HUDEP-2 (cell line): ENCODE data around the gene TINAGL1.
A peak's percentile ranks its signal among the peaks of the same experiment; 100 is the strongest.

Source experiments
- DNase-seq, 76 experiments: peaks; one replicate each; lab custom pipeline; 2025; ENCODE audit not compliant: unreplicated experiment in 76 of 76; lab: John Stamatoyannopoulos, UW

Gene TINAGL1, protein sequence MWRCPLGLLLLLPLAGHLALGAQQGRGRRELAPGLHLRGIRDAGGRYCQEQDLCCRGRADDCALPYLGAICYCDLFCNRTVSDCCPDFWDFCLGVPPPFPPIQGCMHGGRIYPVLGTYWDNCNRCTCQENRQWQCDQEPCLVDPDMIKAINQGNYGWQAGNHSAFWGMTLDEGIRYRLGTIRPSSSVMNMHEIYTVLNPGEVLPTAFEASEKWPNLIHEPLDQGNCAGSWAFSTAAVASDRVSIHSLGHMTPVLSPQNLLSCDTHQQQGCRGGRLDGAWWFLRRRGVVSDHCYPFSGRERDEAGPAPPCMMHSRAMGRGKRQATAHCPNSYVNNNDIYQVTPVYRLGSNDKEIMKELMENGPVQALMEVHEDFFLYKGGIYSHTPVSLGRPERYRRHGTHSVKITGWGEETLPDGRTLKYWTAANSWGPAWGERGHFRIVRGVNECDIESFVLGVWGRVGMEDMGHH

DNA sequence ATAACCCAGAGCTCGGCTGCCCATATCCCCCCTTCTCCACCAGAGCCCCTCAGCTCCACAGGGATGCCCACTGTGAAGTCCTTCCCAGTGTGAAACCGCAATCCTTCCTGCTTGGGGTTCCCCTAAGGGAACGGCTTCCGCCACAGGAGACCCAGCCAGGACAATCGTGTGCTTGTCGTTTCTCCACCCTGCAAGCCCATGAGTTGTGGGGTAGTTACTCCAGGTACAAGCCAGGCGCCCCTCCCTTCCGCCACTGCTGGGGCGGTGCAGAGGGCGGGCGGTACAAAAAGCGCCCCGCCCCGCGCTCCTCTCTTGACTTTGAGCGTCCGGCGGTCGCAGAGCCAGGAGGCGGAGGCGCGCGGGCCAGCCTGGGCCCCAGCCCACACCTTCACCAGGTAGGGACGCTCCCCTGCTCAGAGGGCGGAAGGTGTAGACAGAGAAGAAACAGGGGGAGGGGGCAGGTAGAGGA lies at the start of gene TINAGL1:
TSS of gene TINAGL1 (plus strand) at position 315 of the 469 bp plus-strand sequence. CDS start 634 bp downstream, outside the sequence.
- peak in 2 of 76 experiments; percentile 9 to 12 for DNase-seq

DNA sequence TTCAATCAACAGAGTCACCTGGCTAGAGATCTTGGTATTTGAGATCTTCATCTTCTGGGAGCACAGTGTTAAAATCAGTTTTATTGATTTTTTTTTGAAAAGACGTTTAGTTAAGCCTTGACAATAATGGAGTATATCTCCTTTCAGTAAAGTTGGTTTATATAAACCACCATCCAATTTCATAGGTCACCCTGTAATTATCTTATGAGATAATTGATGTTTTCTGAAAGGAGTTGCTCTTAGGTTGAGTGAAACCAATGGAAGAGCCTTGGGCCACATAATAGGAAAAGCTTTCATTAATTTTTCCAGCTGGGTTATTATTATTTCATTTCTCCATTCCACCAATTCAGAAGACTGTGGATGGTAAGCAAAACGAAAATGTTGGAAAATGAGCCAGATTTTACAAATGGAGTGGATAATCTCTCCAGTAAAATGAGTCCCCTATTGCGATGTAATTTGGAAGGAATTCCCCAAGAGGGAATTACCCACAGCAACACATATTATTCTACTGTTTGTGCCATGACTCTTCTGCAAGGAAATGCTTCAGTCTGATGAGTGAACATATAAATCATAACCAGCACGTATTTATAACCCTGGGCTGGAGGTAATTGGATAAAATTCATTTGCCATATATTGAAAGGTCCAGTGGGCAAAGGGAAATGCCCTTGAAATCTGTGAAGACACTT lies 46.2 kb upstream of the TINAGL1 start:
- DNase-seq, result no peak

DNA sequence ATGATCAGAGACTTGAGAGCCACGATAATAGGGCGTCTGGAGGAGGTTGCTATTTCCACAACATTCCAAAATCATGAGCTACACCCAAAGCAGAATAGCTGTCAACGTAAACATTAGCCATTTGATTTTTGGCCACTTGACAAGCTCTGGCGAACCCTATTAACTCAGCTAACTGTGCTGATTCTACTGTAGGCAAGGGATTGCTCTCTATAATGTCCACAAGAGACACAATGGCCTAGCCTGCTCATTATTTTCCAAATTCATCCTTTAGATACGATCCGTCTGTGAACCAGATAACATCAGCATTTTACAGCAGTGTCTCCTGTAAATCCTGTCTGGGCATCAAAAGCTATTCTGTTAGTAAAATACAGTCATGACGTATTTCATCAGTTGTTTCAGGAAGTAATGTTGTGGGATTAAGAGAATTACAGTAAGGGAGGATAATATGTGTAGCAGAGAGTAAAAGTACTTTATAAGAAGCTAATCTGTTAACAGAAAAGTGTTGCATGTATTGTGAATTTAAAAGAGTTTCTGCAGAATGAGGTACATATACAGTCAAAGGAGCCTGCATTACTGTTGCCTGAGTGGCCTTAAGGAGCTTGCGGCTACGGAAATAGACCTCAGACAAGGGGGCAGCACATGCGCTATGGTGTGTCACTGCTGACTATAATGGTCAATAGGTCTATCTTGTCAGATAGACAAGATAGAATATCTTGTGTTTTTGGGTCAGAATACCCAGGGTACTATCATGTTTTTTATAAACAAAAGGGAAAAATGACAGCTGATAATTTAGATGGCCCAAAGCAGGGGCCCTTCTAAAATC lies 44.9 kb upstream of the TINAGL1 start:
- no peak for DNase-seq

DNA sequence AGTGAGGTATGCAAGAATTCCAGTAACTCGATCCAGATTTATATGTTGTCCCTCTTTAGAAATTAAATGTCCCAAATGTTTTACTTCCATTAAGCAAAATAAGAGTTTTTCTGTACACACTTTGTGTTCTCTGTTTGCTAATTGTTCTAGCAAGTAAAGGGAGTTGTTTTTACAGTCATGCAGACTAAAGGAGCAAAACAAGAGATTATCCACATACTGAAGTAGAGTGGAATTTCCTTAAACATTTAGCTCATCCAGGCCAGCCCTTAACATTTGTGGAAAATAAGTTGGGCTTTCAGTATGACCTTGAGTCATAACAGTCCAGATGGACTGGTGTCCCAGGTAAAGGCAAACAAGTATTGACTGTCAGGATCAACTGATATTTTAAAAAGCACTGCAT lies 44.1 kb upstream of the TINAGL1 start:
- DNase-seq, result no peak

DNA sequence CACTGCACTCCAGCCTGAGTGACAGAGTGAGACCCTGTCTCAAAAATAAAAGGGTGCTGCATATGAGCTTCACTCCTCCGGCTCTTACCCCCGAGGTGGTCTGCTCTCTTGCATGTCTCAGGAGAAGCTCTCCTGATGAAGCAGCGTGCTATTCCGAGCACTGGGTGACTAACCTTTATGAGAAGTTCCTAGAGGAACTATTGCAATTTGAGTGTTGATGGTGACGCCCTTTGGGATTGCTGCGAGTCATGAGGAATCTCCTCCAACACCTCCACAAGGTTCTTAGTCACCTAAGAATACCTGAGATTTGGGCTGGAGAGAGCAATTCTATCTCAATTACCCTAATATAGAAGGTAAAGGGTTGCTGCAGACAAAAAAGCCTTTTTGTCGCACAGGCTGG lies 40.8 kb upstream of the TINAGL1 start:
- no peak for DNase-seq

DNA sequence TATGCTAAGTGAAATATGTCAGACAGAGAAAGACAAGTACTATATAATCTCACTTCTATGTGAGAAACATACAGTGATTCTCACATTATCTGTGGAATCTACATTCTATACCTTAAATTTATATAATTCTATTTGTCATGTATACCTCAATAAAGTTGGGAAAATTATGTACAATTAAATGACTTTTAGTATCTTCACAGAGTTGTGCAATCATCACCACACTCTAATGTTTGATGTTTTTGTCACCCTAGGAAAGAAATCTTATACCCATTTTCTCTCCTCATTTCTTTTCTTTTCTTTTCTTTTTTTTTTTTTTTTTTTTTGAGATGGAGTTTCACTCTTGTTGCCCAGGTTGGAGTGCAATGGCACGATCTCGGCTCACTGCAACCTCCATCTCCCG lies 37.0 kb upstream of the TINAGL1 start:
- no peak for DNase-seq

DNA sequence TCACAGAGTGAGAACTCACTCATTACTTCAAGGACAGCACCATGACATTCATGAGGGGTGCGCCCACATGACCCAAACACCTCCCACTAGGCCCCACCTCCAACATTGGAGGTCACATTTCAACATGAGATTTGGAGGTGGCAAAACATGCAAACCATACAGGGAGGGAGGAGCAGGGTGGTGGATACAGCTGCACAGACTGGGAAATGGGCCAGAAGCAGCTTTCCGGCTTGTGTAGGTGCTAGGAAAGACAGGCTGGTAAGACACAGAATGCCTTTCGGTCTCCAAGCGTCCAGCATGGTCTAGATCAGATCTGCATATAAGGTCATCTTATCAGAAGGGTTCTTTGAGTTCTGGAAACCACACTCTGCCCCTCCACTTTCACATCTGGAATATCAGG lies 35.1 kb upstream of the TINAGL1 start:
- DNase-seq, result no peak

DNA sequence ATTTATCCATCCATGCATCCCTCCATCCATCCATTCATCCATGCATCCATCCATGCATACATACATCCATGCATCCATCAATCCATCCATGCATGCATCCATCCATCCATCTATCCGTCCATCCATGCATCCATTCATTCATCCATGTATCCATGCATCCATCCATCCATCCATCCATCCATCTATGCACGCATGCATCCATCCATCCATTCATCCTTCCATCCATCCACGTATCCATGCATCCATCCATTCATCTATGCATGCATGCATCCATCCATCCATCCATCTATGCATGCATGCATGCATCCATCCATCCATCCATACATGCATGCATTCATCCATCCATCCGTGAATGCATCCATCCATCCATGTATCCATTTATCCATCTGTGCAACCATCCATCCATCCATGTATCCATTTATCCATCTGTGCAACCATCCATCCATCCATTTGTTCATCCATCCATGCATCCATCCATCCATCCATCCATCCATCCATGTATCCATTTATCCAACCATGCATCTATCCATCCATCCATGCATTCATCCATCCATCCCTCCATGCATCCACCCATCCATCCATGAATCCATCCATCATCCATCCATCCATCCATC lies 30.3 kb upstream of the TINAGL1 start:
- no peak for DNase-seq

DNA sequence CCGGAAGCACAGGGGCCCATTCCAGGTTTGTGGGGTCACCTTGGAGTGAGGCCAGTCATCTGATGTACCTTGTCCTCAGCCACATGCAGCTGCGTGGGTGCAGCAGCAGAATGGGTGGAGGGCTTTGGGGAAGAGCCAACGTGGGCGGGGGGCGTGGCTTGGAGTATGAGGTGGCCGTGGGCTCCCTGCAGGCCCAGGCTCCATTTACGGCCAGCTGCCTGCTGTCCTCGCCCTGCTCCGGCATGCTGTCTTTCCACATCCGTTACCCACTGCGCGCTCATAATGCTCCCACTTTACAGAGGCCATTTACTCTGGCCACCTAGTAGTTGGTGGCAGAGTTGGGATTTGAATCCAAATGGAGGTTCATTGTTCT lies 27.8 kb upstream of the TINAGL1 start:
- DNase-seq, result peak in 5 of 76 experiments; percentile 9 to 55 (median 34)

DNA sequence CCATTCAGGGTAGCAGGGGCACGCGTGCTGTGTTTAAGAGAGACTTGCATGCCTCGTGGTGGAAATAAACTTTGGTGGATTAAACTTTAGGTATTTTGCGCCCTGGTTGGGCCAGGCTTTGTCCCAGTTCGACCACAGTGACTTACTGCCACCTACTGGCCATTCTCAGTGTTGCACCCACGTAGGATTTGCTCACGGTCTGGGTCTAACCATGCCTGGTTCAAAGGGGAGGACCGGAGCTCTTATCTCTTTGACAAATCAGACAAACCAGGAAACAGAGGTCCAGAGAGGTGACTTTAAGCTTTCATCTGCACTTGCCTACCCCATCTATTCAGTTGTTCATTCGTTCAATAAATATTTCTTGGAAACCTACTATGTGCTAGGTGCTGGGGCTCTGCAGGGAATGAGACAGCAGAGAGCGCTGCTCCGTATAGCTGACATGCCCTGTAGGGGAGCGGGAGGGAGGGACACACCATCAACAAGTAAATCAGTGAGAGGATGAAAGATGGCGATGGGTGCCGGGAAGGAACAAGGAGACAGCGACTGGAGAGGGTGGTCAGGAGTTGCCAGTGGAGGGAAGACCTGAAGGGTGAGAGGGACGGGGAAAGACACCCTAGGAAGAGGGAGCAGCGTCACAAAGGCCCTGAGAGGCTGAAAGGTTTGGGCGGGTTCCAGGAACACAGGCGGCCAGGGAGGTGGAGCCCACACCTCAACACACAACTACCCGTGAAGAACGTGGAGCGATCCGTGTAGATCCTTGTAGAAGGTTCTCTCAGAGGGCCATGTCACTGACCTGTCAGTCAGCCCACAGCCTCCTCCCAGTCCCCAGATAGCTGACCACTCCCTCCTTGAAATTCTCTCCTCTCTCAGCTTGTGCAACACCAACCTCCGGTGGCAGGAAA lies 27.2 kb upstream of the TINAGL1 start:
- peak in 69 of 76 experiments; percentile 7 to 87 (median 59) for DNase-seq

DNA sequence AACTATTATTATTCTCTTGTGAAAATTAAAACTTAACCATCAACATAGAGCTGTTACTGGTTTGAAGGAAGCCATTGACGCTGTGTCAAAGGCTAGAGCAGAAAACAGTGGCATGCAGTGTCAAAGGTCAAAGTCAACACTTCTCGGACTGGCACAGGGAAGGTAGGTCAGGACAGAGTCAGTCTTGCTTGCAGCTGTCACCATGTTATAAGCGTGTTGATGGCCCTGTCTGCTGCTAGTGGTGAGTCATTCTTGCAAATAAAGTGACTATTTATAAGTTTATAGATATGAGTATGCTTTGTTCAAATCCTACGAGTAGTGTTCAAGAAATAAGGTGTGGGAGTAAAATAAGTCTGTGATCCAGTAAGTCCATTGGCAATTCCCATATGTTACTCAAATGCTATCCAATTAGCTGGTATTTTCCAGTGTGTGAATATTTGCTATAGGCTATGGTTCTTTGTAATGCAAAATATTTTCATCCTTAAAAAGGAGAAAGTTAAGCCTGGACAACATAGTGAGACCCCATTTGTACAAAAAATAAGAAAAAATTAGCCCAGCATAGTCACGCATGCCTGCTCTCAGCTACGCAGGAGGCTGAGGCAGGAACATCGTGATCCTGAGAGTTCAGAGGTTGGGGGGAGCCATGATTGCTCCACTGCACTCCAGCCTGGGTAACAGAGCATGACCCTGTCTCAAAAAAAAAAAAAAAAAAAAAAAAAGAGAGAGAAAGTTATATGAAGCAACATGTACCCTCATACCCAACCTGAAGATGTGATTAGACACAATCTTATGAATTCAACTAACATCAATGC lies 26.3 kb upstream of the TINAGL1 start:
- DNase-seq, result no peak

DNA sequence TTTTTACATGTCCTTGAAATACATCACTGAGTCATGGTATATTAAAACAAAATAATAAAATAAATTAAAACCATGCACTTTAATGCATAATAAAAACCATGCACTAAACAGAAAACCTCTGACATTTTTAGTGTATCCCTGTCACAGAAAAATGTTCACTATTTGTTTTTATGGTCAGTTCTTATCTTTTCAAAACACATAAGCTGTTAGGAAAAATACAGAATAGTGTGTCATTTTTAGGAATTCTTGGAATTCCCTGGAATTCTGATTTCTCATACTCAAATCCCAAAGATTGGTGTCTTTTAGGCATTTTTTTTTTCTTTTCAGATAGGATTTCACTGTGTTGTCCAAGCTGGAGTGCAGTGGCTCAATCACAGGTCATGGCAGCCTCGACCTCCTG lies 25.1 kb upstream of the TINAGL1 start:
- DNase-seq, result no peak

DNA sequence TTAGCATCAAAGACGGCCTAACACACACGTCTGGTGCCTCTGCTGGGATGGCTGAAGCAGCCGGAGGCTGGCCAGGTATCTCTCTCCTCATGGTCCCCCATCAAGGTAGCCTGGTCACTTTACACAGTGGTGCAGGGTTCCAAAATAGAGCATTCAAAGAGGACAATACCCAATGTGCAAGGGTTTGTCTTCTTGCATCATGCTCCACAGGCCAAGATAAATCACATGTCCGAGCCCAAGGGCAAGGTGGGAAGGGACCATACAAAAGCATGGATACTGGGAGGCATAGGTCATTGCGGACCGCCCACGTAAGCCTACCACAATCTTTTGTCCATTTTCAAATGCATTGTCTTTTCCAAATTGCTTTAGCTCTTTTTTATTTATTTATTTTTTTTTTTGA lies 23.8 kb upstream of the TINAGL1 start:
- DNase-seq, result no peak

DNA sequence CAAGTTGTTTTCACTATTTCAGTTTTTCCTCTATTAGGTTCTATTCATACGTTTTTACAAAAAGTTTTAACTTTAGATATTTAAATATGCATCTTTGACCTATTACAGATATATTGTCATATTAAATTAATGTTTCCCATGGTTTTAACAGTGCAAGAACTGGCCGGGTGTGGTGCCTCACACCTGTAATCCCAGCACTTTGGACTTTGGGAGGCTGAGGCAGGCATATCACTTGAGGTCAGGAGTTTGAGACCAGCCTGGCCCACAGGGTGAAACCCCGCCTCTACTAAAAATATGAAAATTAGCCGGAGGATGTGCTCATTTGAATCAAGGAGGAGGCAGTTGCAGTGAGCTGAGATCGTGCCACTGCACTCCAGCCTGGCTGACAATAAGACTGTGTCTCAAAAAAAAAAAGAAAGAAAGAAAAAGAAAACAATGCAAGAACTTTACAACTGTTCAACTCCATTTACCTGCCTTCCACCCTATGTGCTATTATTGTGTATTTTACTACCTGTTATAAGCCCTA lies 19.8 kb upstream of the TINAGL1 start:
- no peak for DNase-seq

DNA sequence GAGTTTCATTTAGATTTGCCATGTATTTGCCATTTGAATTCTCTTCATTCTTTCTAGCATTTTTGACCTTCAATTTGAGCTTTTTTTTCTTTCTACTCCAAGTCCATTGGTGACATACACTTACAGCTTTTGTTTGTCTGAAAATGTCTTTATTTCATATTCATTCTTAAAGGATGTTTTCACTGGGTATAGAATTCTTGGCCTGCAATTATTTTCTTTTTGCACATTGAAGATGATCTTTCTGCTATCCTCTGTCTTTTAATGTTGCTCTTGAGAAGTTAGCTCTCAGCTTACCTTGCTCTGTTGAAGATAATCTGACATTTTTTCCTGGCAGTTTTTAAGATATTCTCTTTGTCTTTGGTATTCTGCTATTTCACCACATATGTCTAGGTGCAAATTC lies 16.6 kb upstream of the TINAGL1 start:
- no peak for DNase-seq

DNA sequence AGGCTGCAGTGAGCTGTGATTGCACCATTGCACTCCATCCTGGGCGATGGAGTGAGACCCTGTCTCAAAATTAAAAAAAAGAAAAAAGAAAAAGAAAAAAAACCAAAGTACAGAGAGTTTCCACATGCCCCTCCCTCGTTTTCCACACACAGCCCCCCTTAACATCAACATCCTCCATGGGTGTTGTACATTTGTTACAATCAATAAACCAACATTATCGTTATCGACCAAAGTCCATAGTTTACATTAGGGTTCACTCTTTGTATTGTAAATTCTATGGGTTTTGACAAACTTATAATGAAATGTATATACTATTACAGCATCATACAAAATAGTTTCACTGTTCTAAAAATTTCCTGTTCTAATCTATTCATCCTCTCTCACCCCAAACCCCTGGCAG lies 15.9 kb upstream of the TINAGL1 start:
- no peak for DNase-seq

DNA sequence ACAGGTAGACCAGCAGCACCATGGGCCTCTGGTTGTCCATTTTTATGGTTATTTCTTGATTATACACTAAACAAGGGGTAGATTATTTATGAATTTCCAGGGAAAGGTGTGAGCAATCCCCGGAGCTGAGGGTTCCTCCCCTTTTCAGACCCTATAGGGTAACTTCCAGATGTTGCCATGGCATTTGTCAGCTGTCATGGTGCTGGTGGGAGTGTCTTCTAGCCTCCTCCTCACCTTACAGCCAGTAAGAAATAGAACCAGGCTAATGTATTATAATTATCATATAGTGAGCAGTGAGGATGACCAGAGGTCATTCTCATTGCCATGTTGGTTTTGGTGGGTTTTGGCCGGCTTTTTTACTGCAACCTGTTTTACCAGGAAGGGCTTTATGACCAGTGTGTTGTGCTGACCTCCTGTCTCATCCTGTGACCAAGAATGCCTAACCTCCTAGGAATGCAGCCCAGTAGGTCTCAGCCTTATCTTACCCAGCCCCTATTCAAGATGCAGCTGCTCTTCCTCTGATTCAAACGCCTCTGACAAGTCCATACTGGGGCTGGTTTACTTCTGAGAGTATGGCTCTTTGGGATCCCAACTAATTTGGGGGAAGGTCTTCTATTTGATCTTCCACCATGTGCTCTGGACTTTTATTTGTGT lies 13.5 kb upstream of the TINAGL1 start:
- no peak for DNase-seq

DNA sequence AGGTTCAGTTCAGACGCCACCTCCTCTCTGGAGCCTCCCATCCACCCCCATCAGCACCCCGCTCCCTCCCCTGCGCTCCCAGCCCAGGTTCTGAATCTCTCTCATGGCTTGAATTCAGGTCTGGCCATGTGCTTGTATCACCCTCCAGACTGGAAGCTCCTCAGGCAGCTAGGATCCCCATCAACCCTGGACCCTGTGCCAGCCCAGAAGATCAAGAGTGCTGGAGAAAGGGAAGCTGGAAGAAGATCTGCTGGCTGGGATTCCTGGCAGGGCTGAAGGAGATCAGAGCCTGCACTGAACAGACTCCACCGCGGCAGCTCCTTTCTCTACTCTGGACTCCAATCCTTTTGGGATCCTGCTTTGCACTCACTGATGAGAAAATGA lies 11.7 kb upstream of the TINAGL1 start:
- DNase-seq, result no peak
